HCT116 (cell line): ENCODE measurements around the gene C2orf78. TPM values are rescaled to one million over a fixed set of nuclear protein-coding genes. Genes with fewer than 3 reads are reported as not detected.
A peak's percentile ranks its signal among the peaks of the same experiment; 100 is the strongest.

ENCODE experiments used
- ATAC-seq: fragments of 200-7000 bp; cut with Tn5 transposase; 2 replicates; pipeline ENCODE4 v1.9.1; 2020; ENCODE audit warnings: mild to moderate bottlenecking, moderate library complexity
- BruUV-seq: library from RNA; stranded (reverse); fragments of 400-500 nt; replicated peaks from 2 replicates; lab custom pipeline; 2021; lab: Mats Ljungman, UMichigan
- CTCF ChIA-PET: fragments of 300-600 bp; sonication (Branson Sonifier 250); formaldehyde crosslinking; loops from one replicate; lab custom pipeline; 2021; ENCODE audit warnings: antibody characterized with exemption; lab: Charles Lee
- POLR2A ChIA-PET: fragments of 300-600, 350-600 bp; sonication (Branson Sonifier 250); formaldehyde crosslinking; loops from one replicate; lab custom pipeline; 2021; ENCODE audit warnings: antibody characterized with exemption; lab: Charles Lee
- RAD21 ChIA-PET, 2 experiments: fragments of 300-600 bp; sonication (Branson Sonifier 250); formaldehyde crosslinking; loops; one replicate each; lab custom pipeline; 2023; ENCODE audit warnings: low total read pairs in 2 of 2; ENCODE audit not compliant: uncharacterized antibody in 2 of 2, unreplicated experiment in 2 of 2, low non-redundant PET in 1 of 2; lab: Charles Lee
- DNase-seq: peaks from one replicate; pipeline ENCODE4 v3.0.0-alpha.2; 2010; ENCODE audit warnings: low read depth, low spot score
- H2AFZ ChIP-seq: fragments of 200-600 bp; shearing (Covaris generic), sonication (generic); 2 replicates; pipeline ENCODE4 v1.6.1; 2017; ENCODE audit warnings: low read depth, mixed run types, mixed read lengths, antibody characterized with exemption, low read length; ENCODE audit not compliant: poor library complexity, severe bottlenecking
- H3K27ac ChIP-seq: 2 replicates; pipeline ENCODE4 v1.5.1; 2012; ENCODE audit warnings: low read depth, low read length
- H3K27me3 ChIP-seq: fragments of 200-600 bp; sonication (generic); 2 replicates; pipeline ENCODE4 v1.6.1; 2016; ENCODE audit warnings: mixed run types, low read length, mixed read lengths; ENCODE audit not compliant: insufficient read depth
- H3K36me3 ChIP-seq, 2 experiments: fragments of 200-500 bp in 1 of 2; fragments of 200-600 bp in 1 of 2; sonication (Bioruptor generic) in 1 of 2; sonication (generic) in 1 of 2; 2 replicates each; pipeline versions ENCODE4 v1.5.1 to v1.6.1; 2014 to 2016; ENCODE audit warnings: low read length in 2 of 2, inconsistent platforms in 1 of 2, mixed read lengths in 1 of 2, mixed run types in 1 of 2; ENCODE audit not compliant: insufficient read depth in 2 of 2, control insufficient read depth in 1 of 2
- H3K4me1 ChIP-seq, 2 experiments: fragments of 200-600 bp in 1 of 2; sonication (generic) in 1 of 2; 2 replicates each; pipeline versions ENCODE4 v1.5.1 to v1.6.1; 2012 to 2017; ENCODE audit warnings: low read length in 2 of 2, inconsistent platforms in 1 of 2, mild to moderate bottlenecking in 1 of 2, mixed read lengths in 1 of 2, mixed run types in 1 of 2, moderate library complexity in 1 of 2; ENCODE audit not compliant: insufficient read depth in 2 of 2, control insufficient read depth in 1 of 2
- H3K4me2 ChIP-seq: fragments of 200-600 bp; sonication (generic); 2 replicates; pipeline ENCODE4 v1.6.1; 2017; ENCODE audit warnings: mixed run types, low read length, mixed read lengths
- H3K4me3 ChIP-seq, 2 experiments: fragments of 200-600 bp in 1 of 2; sonication (generic) in 1 of 2; replicated peaks in 1 of 2; 2 replicates each; pipeline ENCODE4 v1.5.1; 2011 to 2016; ENCODE audit warnings: low read length in 2 of 2, control low read depth in 1 of 2, low read depth in 1 of 2, mild to moderate bottlenecking in 1 of 2, mixed read lengths in 1 of 2, mixed run types in 1 of 2
- H3K79me2 ChIP-seq: fragments of 200-600 bp; sonication (generic); 2 replicates; pipeline ENCODE4 v1.6.1; 2017; ENCODE audit warnings: mild to moderate bottlenecking, mixed run types, low read length, moderate library complexity, mixed read lengths; ENCODE audit not compliant: insufficient read depth
- H3K9ac ChIP-seq: fragments of 200-600 bp; sonication (generic); 2 replicates; pipeline ENCODE4 v1.6.1; 2016; ENCODE audit warnings: low read length, mixed read lengths
- H3K9me2 ChIP-seq: fragments of 200-600 bp; sonication (generic), shearing (Covaris generic); 2 replicates; pipeline ENCODE4 v1.6.1; 2017; ENCODE audit warnings: mixed run types, mild to moderate bottlenecking, moderate library complexity; ENCODE audit not compliant: insufficient read depth
- H3K9me3 ChIP-seq, 2 experiments: fragments of 200-500 bp in 1 of 2; fragments of 200-600 bp in 1 of 2; sonication (Bioruptor generic) in 1 of 2; sonication (generic) in 1 of 2; 2 replicates each; pipeline ENCODE4 v1.6.1; 2014 to 2017; ENCODE audit warnings: low read length in 2 of 2, mixed read lengths in 2 of 2, inconsistent platforms in 1 of 2, low read depth in 1 of 2, mild to moderate bottlenecking in 1 of 2, mixed run types in 1 of 2, moderate library complexity in 1 of 2; ENCODE audit not compliant: control insufficient read depth in 1 of 2, insufficient read depth in 1 of 2
- H4K20me1 ChIP-seq: fragments of 200-600 bp; sonication (generic), shearing (Covaris generic); 2 replicates; pipeline ENCODE4 v1.6.1; 2017; ENCODE audit warnings: mixed run types, mild to moderate bottlenecking, moderate library complexity; ENCODE audit not compliant: insufficient read depth
- CBX3 ChIP-seq: IDR thresholded peaks from 2 replicates; pipeline ENCODE4 v1.6.1; 2012; ENCODE audit warnings: low read depth
- CTCF ChIP-seq, 3 experiments: fragments of 200-600 bp in 1 of 3; sonication (generic) in 1 of 3; IDR thresholded peaks in 2 of 3; conservative IDR thresholded peaks in 1 of 3; 2 replicates each; pipeline ENCODE4 v1.5.1; 2012 to 2017; ENCODE audit warnings: low read depth in 2 of 3, low read length in 2 of 3, antibody characterized with exemption in 1 of 3, borderline replicate concordance in 1 of 3, control low read depth in 1 of 3, mild to moderate bottlenecking in 1 of 3, mixed read lengths in 1 of 3, mixed run types in 1 of 3, moderate library complexity in 1 of 3; ENCODE audit not compliant: insufficient read depth in 1 of 3
- EGR1 ChIP-seq: IDR thresholded peaks from 2 replicates; pipeline ENCODE4 v1.6.1; 2012; ENCODE audit warnings: low read depth
- EZH2 ChIP-seq: fragments of 200-600 bp; sonication (generic); IDR thresholded peaks from 2 replicates; pipeline ENCODE4 v1.6.1; 2017; ENCODE audit warnings: antibody characterized with exemption, mixed run types
- EZH2phosphoT487 ChIP-seq: fragments of 200-600 bp; IDR thresholded peaks from 2 replicates; pipeline ENCODE4 v1.6.1; 2018; ENCODE audit warnings: antibody characterized with exemption, borderline replicate concordance
- POLR2A ChIP-seq: IDR thresholded peaks from 2 replicates; pipeline ENCODE4 v1.7.0; 2011; ENCODE audit warnings: borderline replicate concordance; ENCODE audit not compliant: insufficient read depth, insufficient read length; ENCODE audit errors: extremely low read depth
- POLR2AphosphoS5 ChIP-seq: IDR thresholded peaks from 2 replicates; pipeline ENCODE4 v1.6.1; 2011; ENCODE audit warnings: mild to moderate bottlenecking, low read depth, low read length, moderate library complexity
- RAD21 ChIP-seq: IDR thresholded peaks from 2 replicates; pipeline ENCODE4 v1.6.1; 2012; ENCODE audit warnings: low read depth, mild to moderate bottlenecking
- SIN3A ChIP-seq: IDR thresholded peaks from 2 replicates; pipeline ENCODE4 v1.6.1; 2012; ENCODE audit warnings: low read depth
- SP1 ChIP-seq: IDR thresholded peaks from 2 replicates; pipeline ENCODE4 v1.6.1; 2012; ENCODE audit warnings: low read depth
- ZNF274 ChIP-seq: fragments of 200-500 bp; sonication (Bioruptor generic); IDR thresholded peaks from 2 replicates; pipeline ENCODE4 v1.6.1; 2014; ENCODE audit warnings: mild to moderate bottlenecking, low read depth, low read length, inconsistent platforms
- intact Hi-C: fragments of 100-400 bp; cut with micrococcal nuclease; formaldehyde crosslinking; loops from 2 replicates; pipeline ENCODE4 v1.10.0; 2022
- total RNA-seq: library from RNA; stranded (reverse); gene quantifications from one replicate; pipeline ENCODE4 v1.2.1, GENCODE V29; 2021; ENCODE audit not compliant: unreplicated experiment
- TF ChIP-seq, protein P1 (sequence below): IDR thresholded peaks from 2 replicates; pipeline ENCODE4 v1.6.1; 2012

The C2orf78 gene
- total RNA-seq, 1 experiment from 2014 or later, result 1.5 TPM

DNA sequence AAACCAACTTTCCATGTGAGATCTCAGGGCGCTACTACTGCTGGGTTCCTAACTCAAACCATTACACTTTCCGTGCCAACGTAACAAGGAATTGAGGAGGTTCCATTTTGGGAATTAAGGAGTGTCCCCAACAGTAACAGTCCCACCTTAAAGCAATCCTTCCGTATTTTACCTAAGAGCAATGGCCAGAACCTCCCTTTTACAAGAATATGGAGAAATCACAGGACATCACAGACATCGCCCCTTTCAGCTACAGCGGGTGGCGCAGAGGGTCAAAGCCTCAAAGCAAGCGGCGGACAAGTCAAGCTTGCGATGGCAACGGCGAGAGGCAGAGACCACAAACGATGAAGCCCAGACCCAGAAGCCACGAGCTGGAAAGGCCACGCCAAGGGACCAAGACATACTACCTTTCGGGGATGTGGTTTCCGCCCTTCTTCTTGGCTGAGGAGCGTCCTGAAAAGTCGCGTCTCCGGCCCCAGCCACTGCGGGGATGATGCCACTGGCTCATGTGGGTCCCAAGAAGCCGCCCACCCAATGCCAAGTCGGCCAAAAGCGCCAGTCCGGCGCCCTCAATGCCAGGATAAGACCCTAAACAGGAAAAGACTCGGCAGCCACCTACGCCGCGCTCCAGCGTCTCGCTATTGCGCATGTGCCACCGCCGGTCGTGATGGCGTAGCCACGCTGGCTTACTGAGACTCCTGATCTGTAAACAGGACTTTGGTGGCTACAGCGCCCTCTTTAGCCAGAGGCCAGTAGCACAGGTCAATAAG lies 4.3 kb upstream of the C2orf78 start, which contains the start of gene DUSP11:
TSS of gene DUSP11 (minus strand) at position 637 of the 770 bp plus-strand sequence. CDS start at position 508, 129 bp downstream.
- Histone ChIP-seq H2AFZ (peak within 1 kb of the TSS; percentile 96), H3K27me3 (no peaks in the 10 kb centered on the region), H3K4me2 (peak within 1 kb of the TSS; percentile 88), H4K20me1 (no peaks in the 10 kb centered on the region), H3K4me3 (peak within 1 kb of the TSS; percentile 85 to 97), H3K9ac (peak within 1 kb of the TSS; percentile 93), H3K79me2 (peaks cover 42% of the 10 kb centered on the region), H3K4me1 (peaks cover 12 to 37% of the 10 kb centered on the region in 2 experiments), H3K9me2 (no peaks in the 10 kb centered on the region), H3K27ac (peak within 1 kb of the TSS; percentile 58), H3K36me3 (peaks cover 13 to 17% of the 10 kb centered on the region in 2 experiments), H3K9me3 (no peaks in the 10 kb centered on the region)
- ATAC-seq (peak; percentile 92), DNase-seq (peak; percentile 89)
- BruUV-seq, result no TSS peak
- intact Hi-C loops, result no loop called here
- POLR2A ChIA-PET, result interaction anchor here (0.9 kb wide), 1 partner anchor 45 kb away, joined by 3 read pairs; no protein-coding TSS in a partner anchor
- RAD21 ChIA-PET, result no interaction called here
- CTCF ChIA-PET, result no interaction called here
- TF ChIP-seq, protein P1, sequence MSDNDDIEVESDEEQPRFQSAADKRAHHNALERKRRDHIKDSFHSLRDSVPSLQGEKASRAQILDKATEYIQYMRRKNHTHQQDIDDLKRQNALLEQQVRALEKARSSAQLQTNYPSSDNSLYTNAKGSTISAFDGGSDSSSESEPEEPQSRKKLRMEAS, result peak; percentile 86
- TF ChIP-seq CBX3 (peak; percentile 87; the same call in 1 of the 2 replicates), POLR2AphosphoS5 (peak; percentile 96), RAD21 (peak; percentile 43; the same call in 1 of the 2 replicates), EGR1 (peak; percentile 58), EZH2 (no peak), POLR2A (peak; percentile 84), CTCF (IDR thresholded peaks at IDR 0.05 in 2 of 3, conservative IDR thresholded peaks at IDR 0.05 in 1 of 3; ENCODE audit: borderline replicate concordance in 1 of 3, insufficient read depth in 1 of 3, low read depth in 2 of 3, low read length in 2 of 3) (peak; percentile 65 to 88 (median 83)), SIN3A (peak; percentile 82), SP1 (no peak), EZH2phosphoT487 (no peak), ZNF274 (no peak)
